Mesenchymal stem cell (in vitro differentiated cells and primary cell): Measurements from ENCODE around the gene USP36.

Experiments used
- DNase-seq: peaks from one replicate; pipeline ENCODE4 v3.0.0-alpha.2; 2013
- H2AFZ ChIP-seq: one replicate; pipeline ENCODE4 v1.6.1; 2013; ENCODE audit warnings: low read depth, mild to moderate bottlenecking, control low read depth, inconsistent platforms, low read length, moderate library complexity
- H2AK5ac ChIP-seq: 2 replicates; pipeline ENCODE4 v1.6.1; 2013; ENCODE audit warnings: low read length, moderate library complexity, mild to moderate bottlenecking, inconsistent platforms; ENCODE audit not compliant: severe bottlenecking
- H2BK120ac ChIP-seq: one replicate; pipeline ENCODE4 v1.6.1; 2013; ENCODE audit warnings: low read depth, mild to moderate bottlenecking, inconsistent platforms, low read length, moderate library complexity
- H2BK12ac ChIP-seq, 2 experiments: one replicate each; pipeline ENCODE4 v1.6.1; 2013; ENCODE audit warnings: inconsistent platforms in 2 of 2, low read length in 2 of 2, mild to moderate bottlenecking in 2 of 2, moderate library complexity in 2 of 2, control low read depth in 1 of 2
- H2BK15ac ChIP-seq: one replicate; pipeline ENCODE4 v1.6.1; 2013; ENCODE audit warnings: mild to moderate bottlenecking, low read depth, inconsistent platforms; ENCODE audit not compliant: poor library complexity, severe bottlenecking
- H2BK5ac ChIP-seq: 2 replicates; pipeline ENCODE4 v1.6.1; 2013; ENCODE audit warnings: low read depth, mild to moderate bottlenecking, low read length, control low read depth, inconsistent platforms; ENCODE audit not compliant: poor library complexity, severe bottlenecking
- H3K14ac ChIP-seq, 2 experiments: one replicate each; pipeline ENCODE4 v1.6.1; 2013; ENCODE audit warnings: inconsistent platforms in 2 of 2, low read length in 2 of 2, control low read depth in 1 of 2, mild to moderate bottlenecking in 1 of 2, moderate library complexity in 1 of 2
- H3K18ac ChIP-seq, 2 experiments: one replicate each; pipeline ENCODE4 v1.6.1; 2013; ENCODE audit warnings: inconsistent platforms in 2 of 2, low read length in 2 of 2, control low read depth in 1 of 2, low read depth in 1 of 2, mild to moderate bottlenecking in 1 of 2
- H3K23ac ChIP-seq, 2 experiments: one replicate each; pipeline ENCODE4 v1.6.1; 2013; ENCODE audit warnings: inconsistent platforms in 2 of 2, low read length in 2 of 2, mild to moderate bottlenecking in 2 of 2, moderate library complexity in 2 of 2, control low read depth in 1 of 2
- H3K27ac ChIP-seq: 2 replicates; pipeline ENCODE4 v1.5.1; 2013; ENCODE audit warnings: mild to moderate bottlenecking, moderate library complexity, low read length, control low read depth, inconsistent platforms; ENCODE audit not compliant: poor library complexity, severe bottlenecking
- H3K27me3 ChIP-seq, 2 experiments: 2 replicates each; pipeline versions ENCODE4 v1.6.1 to v1.7.0; 2013; ENCODE audit warnings: low read length in 2 of 2, mild to moderate bottlenecking in 2 of 2, moderate library complexity in 2 of 2, control low read depth in 1 of 2, inconsistent platforms in 1 of 2; ENCODE audit not compliant: control insufficient read depth in 1 of 2, insufficient read depth in 1 of 2
- H3K36me3 ChIP-seq, 2 experiments: 2 replicates each; pipeline versions ENCODE4 v1.6.1 to v1.7.0; 2013; ENCODE audit warnings: low read length in 2 of 2, control low read depth in 1 of 2, inconsistent platforms in 1 of 2, low read depth in 1 of 2, mild to moderate bottlenecking in 1 of 2; ENCODE audit not compliant: insufficient read depth in 2 of 2, control insufficient read depth in 1 of 2
- H3K4ac ChIP-seq, 2 experiments: one replicate each; pipeline ENCODE4 v1.6.1; 2013; ENCODE audit warnings: inconsistent platforms in 2 of 2, low read length in 2 of 2, mild to moderate bottlenecking in 2 of 2, moderate library complexity in 2 of 2, control low read depth in 1 of 2, low read depth in 1 of 2
- H3K4me1 ChIP-seq: 2 replicates; pipeline ENCODE4 v1.6.1; 2013; ENCODE audit warnings: low read depth, low read length, control low read depth; ENCODE audit not compliant: control insufficient read depth, insufficient read depth
- H3K4me2 ChIP-seq: 2 replicates; pipeline ENCODE4 v1.6.1; 2013; ENCODE audit warnings: low read length, mild to moderate bottlenecking, inconsistent platforms; ENCODE audit not compliant: poor library complexity, severe bottlenecking
- H3K4me3 ChIP-seq, 2 experiments: 2 replicates each; pipeline versions ENCODE4 v1.5.1 to v1.7.0; 2013; ENCODE audit warnings: low read length in 2 of 2, mild to moderate bottlenecking in 2 of 2, control low read depth in 1 of 2, low read depth in 1 of 2; ENCODE audit not compliant: insufficient read depth in 1 of 2
- H3K79me1 ChIP-seq: replicated peaks from 2 replicates; pipeline ENCODE4 v1.6.1; 2013; ENCODE audit warnings: mild to moderate bottlenecking, control low read depth, low read length, inconsistent platforms; ENCODE audit not compliant: poor library complexity, severe bottlenecking
- H3K9ac ChIP-seq: 2 replicates; pipeline ENCODE4 v1.7.0; 2013; ENCODE audit warnings: mild to moderate bottlenecking, low read length, moderate library complexity
- H3K9me3 ChIP-seq: 2 replicates; pipeline ENCODE4 v1.7.0; 2013; ENCODE audit warnings: mild to moderate bottlenecking, low read length; ENCODE audit not compliant: control insufficient read depth
- H4K8ac ChIP-seq: one replicate; pipeline ENCODE4 v1.6.1; 2013; ENCODE audit warnings: inconsistent platforms, mild to moderate bottlenecking, low read length, moderate library complexity
- H4K91ac ChIP-seq: one replicate; pipeline ENCODE4 v1.6.1; 2013; ENCODE audit warnings: mild to moderate bottlenecking, low read length, inconsistent platforms
- WGBS: methylation state at CpG from one replicate; pipeline ENCODE4 v1.1.7; 2013; ENCODE audit warnings: mixed read lengths; 5-methylcytosine and 5-hydroxymethylcytosine counted together

USP36 gene

DNA sequence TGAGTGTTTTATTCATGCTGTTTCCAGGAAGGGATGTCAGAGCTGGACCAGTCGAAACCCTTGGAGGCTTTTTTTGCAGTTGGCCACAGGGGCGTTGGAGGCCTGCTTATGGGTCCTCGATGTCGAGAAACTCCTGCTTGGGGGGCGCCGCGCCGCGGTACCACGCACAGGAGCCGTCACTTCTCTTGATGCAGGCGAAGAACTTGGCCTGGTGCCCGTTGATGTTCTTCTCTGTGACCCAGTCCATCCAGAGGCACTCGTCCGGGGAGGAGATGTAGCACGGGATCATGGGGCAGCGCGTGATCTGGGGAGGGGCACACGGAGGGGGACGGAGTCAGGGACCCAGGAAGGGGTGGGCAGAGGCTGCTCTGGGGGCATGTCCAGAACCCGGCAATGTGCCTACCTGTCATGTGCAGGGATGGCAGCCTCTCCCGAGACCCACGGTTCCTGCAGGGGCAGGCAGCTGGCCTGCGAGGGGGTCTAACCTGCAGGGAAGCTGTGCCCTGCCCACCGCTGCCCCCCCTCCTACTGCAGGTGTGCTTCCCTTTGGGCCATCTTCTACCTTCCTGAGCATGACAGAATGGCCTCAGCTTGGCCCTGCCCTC lies 15.0 kb upstream of the USP36 start:
- peaks cover 9% of the 10 kb centered on the region for H3K79me1 ChIP-seq
- H4K91ac ChIP-seq, result peak overlapping the region; percentile 1
- H3K27ac ChIP-seq, result no peak overlapping the region
- H3K18ac ChIP-seq, result no peak overlapping the region
- DNase-seq, result no peak
- peaks cover 3% of the 10 kb centered on the region for H3K4me1 ChIP-seq
- H3K14ac ChIP-seq, result no peak overlapping the region
- no peak overlapping the region for H3K23ac ChIP-seq
- no peak overlapping the region for H4K8ac ChIP-seq
- WGBS, result 98% methylated on average over 25 of the region's 25 CpGs
- H3K27me3 ChIP-seq, result no peaks in the 10 kb centered on the region
- no peak overlapping the region for H2BK15ac ChIP-seq
- no peak overlapping the region for H2AK5ac ChIP-seq
- H3K9me3 ChIP-seq, result no peaks in the 10 kb centered on the region
- H3K4me2 ChIP-seq, result no peak overlapping the region
- H2AFZ ChIP-seq, result no peak overlapping the region
- H2BK12ac ChIP-seq, result no peak overlapping the region
- H3K4ac ChIP-seq, result no peak overlapping the region
- no peak overlapping the region for H3K9ac ChIP-seq
- H3K36me3 ChIP-seq, result peaks cover 50 to 83% of the 10 kb centered on the region in 2 experiments
- H3K4me3 ChIP-seq, result no peak overlapping the region
- H2BK5ac ChIP-seq, result no peak overlapping the region
- no peak overlapping the region for H2BK120ac ChIP-seq

- Histone ChIP-seq H3K79me1 (peaks cover 6% of the 10 kb centered on the region), H2BK5ac (no peak overlapping the region), H2AK5ac (no peak overlapping the region), H3K9me3 (no peaks in the 10 kb centered on the region), H3K23ac (no peak overlapping the region), H4K8ac (peak overlapping the region; percentile 27), H2BK120ac (no peak overlapping the region), H3K4me1 (peaks cover 1% of the 10 kb centered on the region), H3K4ac (no peak overlapping the region), H3K9ac (no peak overlapping the region), H4K91ac (no peak overlapping the region), H3K18ac (no peak overlapping the region), H2BK15ac (no peak overlapping the region), H2AFZ (no peak overlapping the region), H2BK12ac (no peak overlapping the region), H3K36me3 (peaks cover 46 to 78% of the 10 kb centered on the region in 2 experiments), H3K4me2 (no peak overlapping the region), H3K27me3 (no peaks in the 10 kb centered on the region), H3K14ac (no peak overlapping the region), H3K27ac (no peak overlapping the region), H3K4me3 (no peak overlapping the region)
- no peak for DNase-seq
- over 99% methylated on average over 5 of the region's 9 CpGs for WGBS
These were observed 13.9 kb upstream of the USP36 start for GRCh38 chr17:78854508-78854907.

DNA sequence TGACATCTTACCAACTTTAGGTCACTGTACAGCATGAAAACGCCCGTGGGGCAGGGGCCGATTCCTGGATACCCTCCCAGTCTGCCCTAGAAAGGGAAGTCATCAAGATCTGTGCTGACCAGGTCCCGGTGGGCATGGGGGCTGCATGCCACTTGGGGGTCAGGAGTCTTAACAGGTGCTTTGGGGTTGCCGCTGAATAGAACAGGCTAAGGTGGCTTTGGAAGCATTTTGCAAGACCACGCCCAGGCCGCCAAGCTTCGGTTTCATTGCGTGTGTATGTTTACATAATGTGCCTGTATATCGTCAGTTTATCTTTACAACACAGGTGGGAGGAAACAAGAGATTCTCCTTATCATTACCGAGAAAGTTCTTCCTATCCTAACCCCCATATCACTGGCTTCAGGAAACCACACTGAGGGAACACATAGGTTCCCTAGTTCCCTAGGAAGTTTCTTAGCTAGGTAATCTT lies 13.3 kb upstream of the USP36 start:
- H3K9ac ChIP-seq, result no peak overlapping the region
- H3K9me3 ChIP-seq, result no peaks in the 10 kb centered on the region
- H2AK5ac ChIP-seq, result no peak overlapping the region
- no peak overlapping the region for H2BK15ac ChIP-seq
- H2BK5ac ChIP-seq, result no peak overlapping the region
- H3K27me3 ChIP-seq, result no peaks in the 10 kb centered on the region
- H2BK120ac ChIP-seq, result no peak overlapping the region
- H2BK12ac ChIP-seq, result no peak overlapping the region
- peak overlapping the region; percentile 15 for H4K8ac ChIP-seq
- H4K91ac ChIP-seq, result no peak overlapping the region
- no peak overlapping the region for H3K14ac ChIP-seq
- H3K36me3 ChIP-seq, result peaks cover 46 to 75% of the 10 kb centered on the region in 2 experiments
- no peak overlapping the region for H3K18ac ChIP-seq
- no peak overlapping the region for H3K23ac ChIP-seq
- H3K4me3 ChIP-seq, result no peak overlapping the region
- no peak overlapping the region for H2AFZ ChIP-seq
- 91% methylated on average over 9 of the region's 11 CpGs for WGBS
- H3K4me2 ChIP-seq, result no peak overlapping the region
- DNase-seq, result no peak
- H3K4ac ChIP-seq, result no peak overlapping the region
- H3K27ac ChIP-seq, result no peak overlapping the region
- peaks cover 1% of the 10 kb centered on the region for H3K4me1 ChIP-seq
- peaks cover 6% of the 10 kb centered on the region for H3K79me1 ChIP-seq

- H2AK5ac ChIP-seq, result no peak overlapping the region
- H3K4me2 ChIP-seq, result no peak overlapping the region
- no peaks in the 10 kb centered on the region for H3K27me3 ChIP-seq
- no peak overlapping the region for H3K4me3 ChIP-seq
- H3K4me1 ChIP-seq, result peaks cover 1% of the 10 kb centered on the region
- H4K91ac ChIP-seq, result no peak overlapping the region
- H3K4ac ChIP-seq, result no peak overlapping the region
- H2BK15ac ChIP-seq, result no peak overlapping the region
- H2BK12ac ChIP-seq, result no peak overlapping the region
- H3K27ac ChIP-seq, result no peak overlapping the region
- no peak overlapping the region for H4K8ac ChIP-seq
- H3K14ac ChIP-seq, result no peak overlapping the region
- H2BK5ac ChIP-seq, result no peak overlapping the region
- H2AFZ ChIP-seq, result no peak overlapping the region
- H3K36me3 ChIP-seq, result peaks cover 46 to 68% of the 10 kb centered on the region in 2 experiments
- no peak overlapping the region for H2BK120ac ChIP-seq
- peaks cover 6% of the 10 kb centered on the region for H3K79me1 ChIP-seq
- WGBS, result 89% methylated on average over 16 of the region's 16 CpGs
- no peak overlapping the region for H3K23ac ChIP-seq
- no peak overlapping the region for H3K9ac ChIP-seq
- no peaks in the 10 kb centered on the region for H3K9me3 ChIP-seq
- DNase-seq, result no peak
- H3K18ac ChIP-seq, result no peak overlapping the region
These were observed 12.1 kb upstream of the USP36 start for GRCh38 chr17:78852709-78853121.
